ENCODE measurements around the gene FARS2.
"Not testable (repeated sequence)": the region's sequence is repeated elsewhere in the genome, so short reads cannot be mapped to it uniquely, and the experiment has no call there.

The FARS2 gene

GRCh38 chr6:5557506-5557905 is 296.2 kb downstream of the FARS2 start:
- H3K27ac ChIP-seq (ENCODE audit: low read depth, low read length), result no peak overlapping the region
- no peak for DNase-seq
- no peak overlapping the region for H2BK15ac ChIP-seq (replicated peaks; ENCODE audit: low read depth)
- H2BK120ac ChIP-seq (ENCODE audit: low read depth, low read length), result no peak overlapping the region
- WGBS (ENCODE audit: extremely low coverage, insufficient coverage, low lambda C conversion rate), result no CpG with 5 or more reads among the region's 5 CpGs
- H3K79me1 ChIP-seq (ENCODE audit: low read length), result no peaks in the 10 kb centered on the region
- H4K8ac ChIP-seq (ENCODE audit: low read depth, low read length), result no peak overlapping the region
- H3K36me3 ChIP-seq (ENCODE audit: control insufficient read depth, insufficient read depth, low read length), result no peaks in the 10 kb centered on the region
- no peak overlapping the region for H3K9ac ChIP-seq (ENCODE audit: low read length)
- H3K56ac ChIP-seq (ENCODE audit: low read length), result no peak overlapping the region
- no peaks in the 10 kb centered on the region for H3K27me3 ChIP-seq (ENCODE audit: insufficient read depth, low read length, poor library complexity)
- no peak overlapping the region for H3K4me2 ChIP-seq (ENCODE audit: low read length)
- H3K79me2 ChIP-seq (ENCODE audit: control insufficient read depth, insufficient read depth, low read length), result no peaks in the 10 kb centered on the region
- no peak overlapping the region for H3K23ac ChIP-seq (ENCODE audit: low read length)
- no peak overlapping the region for H3K18ac ChIP-seq (ENCODE audit: low read length)
- no peak overlapping the region for H3K4me3 ChIP-seq (ENCODE audit: low read length)
- no peak overlapping the region for H2AK5ac ChIP-seq (ENCODE audit: low read length)
- H3K4ac ChIP-seq (ENCODE audit: low read depth, low read length), result no peak overlapping the region
- no peak overlapping the region for H4K5ac ChIP-seq (ENCODE audit: low read length)
- H3K4me1 ChIP-seq (ENCODE audit: control insufficient read depth, low read depth, low read length), result no peaks in the 10 kb centered on the region
- no peak overlapping the region for H2BK5ac ChIP-seq (ENCODE audit: low read length)

GRCh38 chr6:5559651-5560050 is 298.3 kb downstream of the FARS2 start:
- H2BK120ac ChIP-seq (ENCODE audit: low read depth, low read length), result no peak overlapping the region
- H2BK15ac ChIP-seq (replicated peaks; ENCODE audit: low read depth), result no peak overlapping the region
- no peak overlapping the region for H3K23ac ChIP-seq (ENCODE audit: low read length)
- no peak overlapping the region for H4K5ac ChIP-seq (ENCODE audit: low read length)
- no peaks in the 10 kb centered on the region for H3K79me2 ChIP-seq (ENCODE audit: control insufficient read depth, insufficient read depth, low read length)
- H3K4me2 ChIP-seq (ENCODE audit: low read length), result no peak overlapping the region
- no peak overlapping the region for H2AK5ac ChIP-seq (ENCODE audit: low read length)
- no CpG with 5 or more reads among the region's 2 CpGs for WGBS (ENCODE audit: extremely low coverage, insufficient coverage, low lambda C conversion rate)
- H3K27ac ChIP-seq (ENCODE audit: low read depth, low read length), result no peak overlapping the region
- DNase-seq, result no peak
- H3K4me1 ChIP-seq (ENCODE audit: control insufficient read depth, low read depth, low read length), result no peaks in the 10 kb centered on the region
- H3K4me3 ChIP-seq (ENCODE audit: low read length), result no peak overlapping the region
- H3K79me1 ChIP-seq (ENCODE audit: low read length), result no peaks in the 10 kb centered on the region
- no peak overlapping the region for H3K18ac ChIP-seq (ENCODE audit: low read length)
- no peaks in the 10 kb centered on the region for H3K27me3 ChIP-seq (ENCODE audit: insufficient read depth, low read length, poor library complexity)
- H2BK5ac ChIP-seq (ENCODE audit: low read length), result no peak overlapping the region
- no peak overlapping the region for H3K9ac ChIP-seq (ENCODE audit: low read length)
- H3K36me3 ChIP-seq (ENCODE audit: control insufficient read depth, insufficient read depth, low read length), result no peaks in the 10 kb centered on the region
- H3K4ac ChIP-seq (ENCODE audit: low read depth, low read length), result no peak overlapping the region
- no peak overlapping the region for H3K56ac ChIP-seq (ENCODE audit: low read length)
- no peak overlapping the region for H4K8ac ChIP-seq (ENCODE audit: low read depth, low read length)

GRCh38 chr6:5562277-5562676 is 301.0 kb downstream of the FARS2 start:
- H3K79me1 ChIP-seq (ENCODE audit: low read length), result no peaks in the 10 kb centered on the region
- no peak overlapping the region for H3K4ac ChIP-seq (ENCODE audit: low read depth, low read length)
- H2BK15ac ChIP-seq (replicated peaks; ENCODE audit: low read depth), result no peak overlapping the region
- no peaks in the 10 kb centered on the region for H3K36me3 ChIP-seq (ENCODE audit: control insufficient read depth, insufficient read depth, low read length)
- no peak overlapping the region for H4K8ac ChIP-seq (ENCODE audit: low read depth, low read length)
- H3K4me3 ChIP-seq (ENCODE audit: low read length), result no peak overlapping the region
- no peak overlapping the region for H3K27ac ChIP-seq (ENCODE audit: low read depth, low read length)
- no peak overlapping the region for H2BK120ac ChIP-seq (ENCODE audit: low read depth, low read length)
- no peak overlapping the region for H3K9ac ChIP-seq (ENCODE audit: low read length)
- H2AK5ac ChIP-seq (ENCODE audit: low read length), result no peak overlapping the region
- H3K79me2 ChIP-seq (ENCODE audit: control insufficient read depth, insufficient read depth, low read length), result no peaks in the 10 kb centered on the region
- H4K5ac ChIP-seq (ENCODE audit: low read length), result no peak overlapping the region
- no peak overlapping the region for H3K18ac ChIP-seq (ENCODE audit: low read length)
- H3K27me3 ChIP-seq (ENCODE audit: insufficient read depth, low read length, poor library complexity), result no peaks in the 10 kb centered on the region
- no CpG with 5 or more reads among the region's 3 CpGs for WGBS (ENCODE audit: extremely low coverage, insufficient coverage, low lambda C conversion rate)
- no peak for DNase-seq
- H3K56ac ChIP-seq (ENCODE audit: low read length), result no peak overlapping the region
- no peak overlapping the region for H3K23ac ChIP-seq (ENCODE audit: low read length)
- H2BK5ac ChIP-seq (ENCODE audit: low read length), result no peak overlapping the region
- no peak overlapping the region for H3K4me2 ChIP-seq (ENCODE audit: low read length)
- no peaks in the 10 kb centered on the region for H3K4me1 ChIP-seq (ENCODE audit: control insufficient read depth, low read depth, low read length)

DNA sequence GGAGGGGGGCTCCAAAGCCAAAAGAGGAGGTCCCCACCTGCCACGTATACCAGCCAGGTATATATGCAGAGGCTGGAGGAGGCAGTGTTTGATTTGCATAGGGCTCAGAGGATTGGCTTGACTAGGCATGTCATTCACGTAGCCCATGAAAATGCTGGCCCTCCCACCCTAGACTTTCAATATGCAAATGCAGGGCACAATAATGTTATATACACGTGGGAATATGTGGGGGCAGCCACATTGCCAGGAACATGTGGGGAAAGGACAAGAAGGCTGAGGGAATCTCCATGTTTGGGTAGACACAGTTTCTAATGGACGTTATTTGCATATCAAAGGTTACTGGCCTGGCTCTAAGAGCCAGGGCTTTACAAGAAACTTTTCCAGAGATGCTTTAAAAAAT is 301.8 kb downstream of the FARS2 start:
- Histone ChIP-seq H3K4me1 (ENCODE audit: control insufficient read depth, low read depth, low read length) (no peaks in the 10 kb centered on the region), H3K27me3 (ENCODE audit: insufficient read depth, low read length, poor library complexity) (no peaks in the 10 kb centered on the region), H2BK120ac (ENCODE audit: low read depth, low read length) (no peak overlapping the region), H3K4ac (ENCODE audit: low read depth, low read length) (no peak overlapping the region), H3K18ac (ENCODE audit: low read length) (no peak overlapping the region), H3K4me3 (ENCODE audit: low read length) (no peak overlapping the region), H4K5ac (ENCODE audit: low read length) (no peak overlapping the region), H3K56ac (ENCODE audit: low read length) (no peak overlapping the region), H4K8ac (ENCODE audit: low read depth, low read length) (no peak overlapping the region), H3K9ac (ENCODE audit: low read length) (no peak overlapping the region), H3K79me2 (ENCODE audit: control insufficient read depth, insufficient read depth, low read length) (no peaks in the 10 kb centered on the region), H3K4me2 (ENCODE audit: low read length) (no peak overlapping the region), H2BK5ac (ENCODE audit: low read length) (no peak overlapping the region), H3K36me3 (ENCODE audit: control insufficient read depth, insufficient read depth, low read length) (no peaks in the 10 kb centered on the region), H2AK5ac (ENCODE audit: low read length) (no peak overlapping the region), H3K79me1 (ENCODE audit: low read length) (no peaks in the 10 kb centered on the region), H2BK15ac (replicated peaks; ENCODE audit: low read depth) (no peak overlapping the region), H3K23ac (ENCODE audit: low read length) (no peak overlapping the region), H3K27ac (ENCODE audit: low read depth, low read length) (no peak overlapping the region)
- no CpG with 5 or more reads among the region's 4 CpGs for WGBS (ENCODE audit: extremely low coverage, insufficient coverage, low lambda C conversion rate)
- DNase-seq, result no peak

GRCh38 chr6:5564746-5565145 is 303.4 kb downstream of the FARS2 start:
- no CpG with 5 or more reads among the region's 3 CpGs for WGBS (ENCODE audit: extremely low coverage, insufficient coverage, low lambda C conversion rate)
- not testable (repeated sequence) for DNase-seq; H3K18ac ChIP-seq (ENCODE audit: low read length); H4K8ac ChIP-seq (ENCODE audit: low read depth, low read length); H3K4me2 ChIP-seq (ENCODE audit: low read length); H3K4me1 ChIP-seq (ENCODE audit: control insufficient read depth, low read depth, low read length); H3K56ac ChIP-seq (ENCODE audit: low read length); H3K27ac ChIP-seq (ENCODE audit: low read depth, low read length); H2BK15ac ChIP-seq (replicated peaks; ENCODE audit: low read depth); H3K4ac ChIP-seq (ENCODE audit: low read depth, low read length); H3K79me2 ChIP-seq (ENCODE audit: control insufficient read depth, insufficient read depth, low read length); H3K23ac ChIP-seq (ENCODE audit: low read length); H3K36me3 ChIP-seq (ENCODE audit: control insufficient read depth, insufficient read depth, low read length); H3K27me3 ChIP-seq (ENCODE audit: insufficient read depth, low read length, poor library complexity); H2BK5ac ChIP-seq (ENCODE audit: low read length); H2BK120ac ChIP-seq (ENCODE audit: low read depth, low read length); H4K5ac ChIP-seq (ENCODE audit: low read length); H3K79me1 ChIP-seq (ENCODE audit: low read length); H3K9ac ChIP-seq (ENCODE audit: low read length); H2AK5ac ChIP-seq (ENCODE audit: low read length); H3K4me3 ChIP-seq (ENCODE audit: low read length)

DNA sequence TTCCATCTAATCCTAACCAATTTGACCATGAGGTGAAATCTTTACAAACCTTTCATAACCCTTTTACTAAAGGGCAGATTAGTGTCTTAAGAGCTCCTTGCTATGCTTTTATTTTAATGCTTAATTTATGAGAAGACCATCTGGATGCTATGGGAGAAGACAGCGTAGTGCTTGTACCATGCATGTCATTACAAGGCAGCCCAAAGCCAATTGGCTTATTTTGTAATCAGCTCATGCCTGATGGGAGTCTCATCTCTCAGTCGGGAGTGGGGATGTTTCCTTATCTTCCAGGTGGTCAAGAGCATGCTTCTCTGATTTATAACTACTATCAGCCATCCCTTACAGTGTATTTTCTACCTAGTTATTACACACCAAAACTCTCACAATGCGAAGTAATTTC is 304.7 kb downstream of the FARS2 start:
- no peak overlapping the region for H3K27ac ChIP-seq (ENCODE audit: low read depth, low read length)
- no peak overlapping the region for H3K4me2 ChIP-seq (ENCODE audit: low read length)
- no peak overlapping the region for H2BK5ac ChIP-seq (ENCODE audit: low read length)
- H3K4me3 ChIP-seq (ENCODE audit: low read length), result no peak overlapping the region
- H3K4ac ChIP-seq (ENCODE audit: low read depth, low read length), result no peak overlapping the region
- no peak overlapping the region for H2BK120ac ChIP-seq (ENCODE audit: low read depth, low read length)
- no peak overlapping the region for H4K8ac ChIP-seq (ENCODE audit: low read depth, low read length)
- H2BK15ac ChIP-seq (replicated peaks; ENCODE audit: low read depth), result no peak overlapping the region
- WGBS (ENCODE audit: extremely low coverage, insufficient coverage, low lambda C conversion rate), result no CpG with 5 or more reads among the region's 3 CpGs
- H2AK5ac ChIP-seq (ENCODE audit: low read length), result no peak overlapping the region
- no peaks in the 10 kb centered on the region for H3K27me3 ChIP-seq (ENCODE audit: insufficient read depth, low read length, poor library complexity)
- no peak overlapping the region for H3K56ac ChIP-seq (ENCODE audit: low read length)
- no peaks in the 10 kb centered on the region for H3K36me3 ChIP-seq (ENCODE audit: control insufficient read depth, insufficient read depth, low read length)
- H3K79me1 ChIP-seq (ENCODE audit: low read length), result no peaks in the 10 kb centered on the region
- DNase-seq, result no peak
- H3K4me1 ChIP-seq (ENCODE audit: control insufficient read depth, low read depth, low read length), result no peaks in the 10 kb centered on the region
- no peak overlapping the region for H3K18ac ChIP-seq (ENCODE audit: low read length)
- no peak overlapping the region for H4K5ac ChIP-seq (ENCODE audit: low read length)
- H3K79me2 ChIP-seq (ENCODE audit: control insufficient read depth, insufficient read depth, low read length), result no peaks in the 10 kb centered on the region
- no peak overlapping the region for H3K23ac ChIP-seq (ENCODE audit: low read length)
- no peak overlapping the region for H3K9ac ChIP-seq (ENCODE audit: low read length)

All from mesendoderm (in vitro differentiated cells).